Measurements from ENCODE around the gene PHC3. TPM values are rescaled to one million over a fixed set of nuclear protein-coding genes. Genes with fewer than 3 reads are reported as not detected.

PHC3 gene
- total RNA-seq, 1 donor from 2014 or later = 84.4 TPM

GRCh38 chr3:170081079-170081741 lies 100.3 kb downstream of the PHC3 start:
- ATAC-seq (no peak), DNase-seq (no peak)
- TF ChIP-seq, protein P1, sequence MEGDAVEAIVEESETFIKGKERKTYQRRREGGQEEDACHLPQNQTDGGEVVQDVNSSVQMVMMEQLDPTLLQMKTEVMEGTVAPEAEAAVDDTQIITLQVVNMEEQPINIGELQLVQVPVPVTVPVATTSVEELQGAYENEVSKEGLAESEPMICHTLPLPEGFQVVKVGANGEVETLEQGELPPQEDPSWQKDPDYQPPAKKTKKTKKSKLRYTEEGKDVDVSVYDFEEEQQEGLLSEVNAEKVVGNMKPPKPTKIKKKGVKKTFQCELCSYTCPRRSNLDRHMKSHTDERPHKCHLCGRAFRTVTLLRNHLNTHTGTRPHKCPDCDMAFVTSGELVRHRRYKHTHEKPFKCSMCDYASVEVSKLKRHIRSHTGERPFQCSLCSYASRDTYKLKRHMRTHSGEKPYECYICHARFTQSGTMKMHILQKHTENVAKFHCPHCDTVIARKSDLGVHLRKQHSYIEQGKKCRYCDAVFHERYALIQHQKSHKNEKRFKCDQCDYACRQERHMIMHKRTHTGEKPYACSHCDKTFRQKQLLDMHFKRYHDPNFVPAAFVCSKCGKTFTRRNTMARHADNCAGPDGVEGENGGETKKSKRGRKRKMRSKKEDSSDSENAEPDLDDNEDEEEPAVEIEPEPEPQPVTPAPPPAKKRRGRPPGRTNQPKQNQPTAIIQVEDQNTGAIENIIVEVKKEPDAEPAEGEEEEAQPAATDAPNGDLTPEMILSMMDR (IDR thresholded peaks at IDR 0.05) = no peak
- Histone ChIP-seq H3K4me3 (no peak overlapping the region), H3K4me1 (no peaks in the 10 kb centered on the region), H3K27ac (no peak overlapping the region), H3K27me3 (no peaks in the 10 kb centered on the region), H3K36me3 (peaks cover 30% of the 10 kb centered on the region), H3K9me3 (no peaks in the 10 kb centered on the region)
- intact Hi-C loops (cut with DNase I) = no loop called here

- no peak for ATAC-seq
Observed at GRCh38 chr3:170080605-170081004, 100.9 kb downstream of the PHC3 start.

DNA sequence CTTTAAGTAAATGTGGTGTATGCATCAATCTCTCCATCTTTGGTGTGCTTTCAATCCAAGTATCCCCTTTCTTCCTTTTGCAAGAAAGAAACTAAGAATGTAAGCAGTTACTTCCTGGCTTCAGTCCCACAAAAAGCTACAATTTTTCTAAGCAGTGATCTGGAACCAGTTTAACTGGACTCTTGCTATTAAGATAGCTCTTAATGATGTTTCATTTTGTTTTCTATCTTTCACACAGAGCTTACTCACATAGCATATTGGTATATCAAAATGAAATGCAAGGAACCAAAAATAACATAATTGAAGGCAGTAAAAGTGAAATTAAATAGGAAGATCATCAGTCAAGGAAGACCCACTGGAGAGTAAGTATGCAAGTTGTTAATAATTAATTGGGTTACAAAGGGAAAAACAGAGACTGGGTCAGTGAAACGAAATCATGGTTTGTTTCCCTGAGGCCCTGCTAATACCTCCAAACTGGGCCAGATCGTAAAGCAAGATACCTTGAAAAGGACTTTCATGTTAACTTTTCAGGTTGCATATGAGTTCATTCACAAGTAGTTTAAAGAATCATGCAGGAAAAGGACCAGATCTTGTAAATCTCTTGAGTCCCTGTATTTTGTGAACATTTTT lies 101.9 kb downstream of the PHC3 start:
- Histone ChIP-seq H3K4me1 (no peaks in the 10 kb centered on the region), H3K4me3 (no peak overlapping the region), H3K36me3 (peaks cover 15% of the 10 kb centered on the region), H3K27me3 (no peaks in the 10 kb centered on the region), H3K27ac (no peak overlapping the region), H3K9me3 (no peaks in the 10 kb centered on the region)
- ATAC-seq (no peak), DNase-seq (no peak)
- intact Hi-C loops (cut with DNase I) = no loop called here
- TF ChIP-seq, protein P1 (IDR thresholded peaks at IDR 0.05) = no peak

More at GRCh38 chr3:170080605-170081004, 100.9 kb downstream of the PHC3 start:
- Histone ChIP-seq H3K4me3 (no peak overlapping the region), H3K4me1 (no peaks in the 10 kb centered on the region), H3K27ac (no peak overlapping the region), H3K27me3 (no peaks in the 10 kb centered on the region), H3K36me3 (peaks cover 24% of the 10 kb centered on the region), H3K9me3 (no peaks in the 10 kb centered on the region)
- TF ChIP-seq, protein P1 (IDR thresholded peaks at IDR 0.05) = no peak
- no peak for DNase-seq
- intact Hi-C loops (cut with DNase I) = no loop called here

GRCh38 chr3:170078620-170079281 lies 102.8 kb downstream of the PHC3 start:
- DNase-seq (no peak), ATAC-seq (no peak)
- TF ChIP-seq, protein P1 (IDR thresholded peaks at IDR 0.05) = no peak
- intact Hi-C loops (cut with DNase I) = no loop called here
- Histone ChIP-seq H3K27ac (no peak overlapping the region), H3K4me3 (no peak overlapping the region), H3K36me3 (peaks cover 6% of the 10 kb centered on the region), H3K9me3 (no peaks in the 10 kb centered on the region), H3K27me3 (no peaks in the 10 kb centered on the region), H3K4me1 (no peaks in the 10 kb centered on the region)

- no peaks in the 10 kb centered on the region for H3K36me3 ChIP-seq
- ATAC-seq = no peak
- TF ChIP-seq, protein P1 (IDR thresholded peaks at IDR 0.05) = no peak
- intact Hi-C loops (cut with DNase I) = no loop called here
- H3K27ac ChIP-seq = no peak overlapping the region
- no peak for DNase-seq
- H3K4me3 ChIP-seq = no peak overlapping the region
- no peaks in the 10 kb centered on the region for H3K9me3 ChIP-seq
- H3K27me3 ChIP-seq = no peaks in the 10 kb centered on the region
- H3K4me1 ChIP-seq = no peaks in the 10 kb centered on the region
Observed at GRCh38 chr3:170077361-170077760, 104.2 kb downstream of the PHC3 start.

Data from upper lobe of right lung (tissue), 1 donor.